CD4-positive, alpha-beta T cell treated with Interleukin-17A for 4 hours (primary cell): ENCODE measurements around the gene MYO5A.

ENCODE experiments used
- DNase-seq: peaks from one replicate; pipeline ENCODE4 v3.0.0-alpha.2; 2020; ENCODE audit warnings: mixed read lengths

The MYO5A gene

DNA sequence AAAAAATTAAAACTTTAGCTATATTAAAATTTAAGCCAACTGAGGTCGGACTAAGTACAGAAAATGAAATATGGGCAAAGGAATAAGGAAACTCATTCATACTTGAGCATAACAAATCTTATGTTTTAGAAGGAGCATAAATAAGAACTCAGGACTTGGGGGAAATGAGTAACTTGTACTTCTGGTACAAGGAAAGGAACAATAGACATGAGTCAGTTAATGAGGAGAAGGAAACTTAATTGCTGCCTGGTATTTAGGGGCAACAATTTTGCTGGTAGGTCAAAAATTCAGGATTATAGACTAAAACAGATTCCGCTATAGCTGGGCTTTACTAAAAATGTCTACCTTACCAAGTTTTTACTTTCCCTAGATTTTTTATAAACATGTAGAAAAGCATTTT, 113.1 kb downstream of the MYO5A start:
- DNase-seq = no peak

- DNase-seq = no peak
These were observed 113.7 kb downstream of the MYO5A start for GRCh38 chr15:52414936-52415335.

DNA sequence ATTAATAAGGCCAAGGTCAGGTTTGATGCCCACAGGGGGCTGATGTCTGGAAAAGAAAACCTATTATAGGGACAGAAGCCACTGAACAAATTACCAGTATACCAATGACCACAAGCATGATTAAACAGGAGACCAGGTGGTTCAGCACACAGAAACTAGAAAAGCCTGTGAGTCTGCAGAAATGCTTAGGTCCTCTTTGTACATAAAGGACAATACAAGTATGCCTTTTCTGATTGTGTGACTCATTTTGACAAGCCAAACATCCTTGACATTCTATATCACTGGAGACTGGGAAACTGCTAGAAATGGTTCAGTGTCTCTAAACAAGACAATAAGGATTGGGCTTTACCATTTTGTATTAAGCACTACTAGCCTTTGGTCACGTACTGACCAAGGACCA, 119.9 kb downstream of the MYO5A start:
- no peak for DNase-seq

GRCh38 chr15:52407374-52407773, 121.3 kb downstream of the MYO5A start:
- DNase-seq = no peak

DNA sequence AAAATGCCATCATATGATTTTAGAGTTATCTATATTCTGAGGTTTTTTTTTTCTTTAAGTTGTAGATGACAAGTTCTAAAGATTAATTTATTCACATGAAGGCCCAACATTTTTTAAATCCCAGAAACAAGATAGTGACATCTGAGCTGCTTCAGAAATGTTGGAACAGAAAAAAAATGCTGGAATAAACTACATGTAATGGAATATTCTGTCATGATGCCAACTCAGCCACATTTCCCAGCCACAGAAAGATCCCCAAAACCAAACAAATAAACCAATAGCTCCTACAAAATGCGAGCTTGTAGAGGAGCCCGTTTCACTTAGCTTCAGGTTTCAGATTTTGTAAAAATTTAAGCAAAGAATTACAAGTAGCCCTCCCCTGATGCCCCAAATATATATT, 122.1 kb downstream of the MYO5A start:
- DNase-seq = no peak

- no peak for DNase-seq
These were observed 122.8 kb downstream of the MYO5A start for GRCh38 chr15:52405856-52406255.

DNA sequence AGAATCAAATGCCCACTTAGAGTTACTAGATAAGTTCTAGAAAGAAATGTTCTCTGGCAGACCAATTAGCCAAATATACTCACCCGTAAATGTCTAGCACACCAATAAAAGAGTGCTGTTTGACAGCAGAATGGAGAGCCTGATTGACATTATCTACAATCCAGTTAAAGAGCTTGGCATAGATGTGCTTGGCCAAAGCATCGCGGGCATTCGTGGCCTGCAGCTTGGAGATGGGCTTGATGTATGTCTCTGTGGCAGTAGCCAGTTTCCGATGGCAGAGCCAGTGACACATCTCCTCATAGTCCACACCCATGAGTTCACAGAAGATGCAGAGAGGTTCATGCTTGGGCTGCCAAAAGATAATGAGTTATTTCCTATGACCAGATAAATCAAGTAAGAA, 131.6 kb downstream of the MYO5A start:
- DNase-seq = no peak

DNA sequence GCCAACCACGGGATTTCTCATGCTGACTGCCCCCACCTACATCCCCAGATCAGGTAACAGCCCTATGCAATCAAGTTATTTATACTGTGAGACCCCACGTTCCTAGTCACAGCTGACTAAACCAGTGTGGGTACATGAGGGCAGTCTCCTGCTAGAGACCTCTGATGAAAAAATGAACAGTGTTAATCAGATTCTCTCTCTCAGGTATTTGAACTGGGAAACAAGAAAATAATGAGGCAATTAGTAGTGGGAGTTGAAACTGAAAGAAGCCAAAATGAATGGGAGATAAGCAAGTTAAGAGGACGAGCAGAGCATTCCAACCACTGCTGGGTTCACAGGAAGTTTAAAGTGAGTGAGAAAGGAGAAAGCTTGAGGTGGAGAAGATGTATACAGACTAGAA, 134.6 kb downstream of the MYO5A start:
- DNase-seq = no peak

- no peak for DNase-seq
These were observed 136.5 kb downstream of the MYO5A start for GRCh38 chr15:52392008-52392687.

DNA sequence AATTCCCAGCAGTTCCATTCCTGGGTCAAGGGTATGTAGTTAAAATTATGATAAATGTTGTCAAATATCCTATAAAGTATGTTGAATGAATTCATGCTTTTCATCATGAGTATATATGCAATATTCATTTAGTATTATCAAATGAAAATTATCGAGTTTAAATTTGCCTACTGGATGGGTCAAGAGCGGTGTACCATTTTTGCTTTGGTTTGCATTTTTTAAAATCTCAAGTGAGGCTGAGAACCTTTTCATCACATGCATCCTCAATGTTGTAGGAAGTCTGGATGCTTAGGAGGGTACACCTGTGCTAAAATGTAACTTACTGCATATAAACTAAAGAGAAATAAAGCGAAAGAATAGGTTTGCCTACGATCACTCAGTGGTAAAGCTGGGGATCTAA, 137.6 kb downstream of the MYO5A start:
- no peak for DNase-seq

- no peak for DNase-seq
These were observed 143.0 kb downstream of the MYO5A start for GRCh38 chr15:52385670-52386069.

- no peak for DNase-seq
These were observed 145.5 kb downstream of the MYO5A start for GRCh38 chr15:52383100-52383588.

DNA sequence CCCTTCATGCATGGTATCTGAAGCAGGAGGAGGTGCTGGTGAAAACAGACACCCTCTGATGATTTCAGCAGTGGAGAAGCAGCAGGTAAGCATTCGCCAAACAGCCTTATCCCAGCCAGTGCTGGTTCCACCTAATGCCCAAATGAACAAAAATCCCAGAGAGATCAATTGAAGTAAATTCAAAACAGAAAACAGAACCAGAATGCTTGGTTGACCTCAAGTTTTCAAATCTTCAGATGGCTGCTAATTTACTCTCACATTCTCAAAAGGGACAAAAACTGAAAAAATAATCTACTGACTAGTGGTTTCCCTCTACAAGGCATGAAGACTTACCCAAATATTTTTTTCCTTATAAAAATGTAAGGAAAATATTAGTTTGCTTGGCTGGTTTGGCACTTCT, 146.0 kb downstream of the MYO5A start:
- DNase-seq = no peak

DNA sequence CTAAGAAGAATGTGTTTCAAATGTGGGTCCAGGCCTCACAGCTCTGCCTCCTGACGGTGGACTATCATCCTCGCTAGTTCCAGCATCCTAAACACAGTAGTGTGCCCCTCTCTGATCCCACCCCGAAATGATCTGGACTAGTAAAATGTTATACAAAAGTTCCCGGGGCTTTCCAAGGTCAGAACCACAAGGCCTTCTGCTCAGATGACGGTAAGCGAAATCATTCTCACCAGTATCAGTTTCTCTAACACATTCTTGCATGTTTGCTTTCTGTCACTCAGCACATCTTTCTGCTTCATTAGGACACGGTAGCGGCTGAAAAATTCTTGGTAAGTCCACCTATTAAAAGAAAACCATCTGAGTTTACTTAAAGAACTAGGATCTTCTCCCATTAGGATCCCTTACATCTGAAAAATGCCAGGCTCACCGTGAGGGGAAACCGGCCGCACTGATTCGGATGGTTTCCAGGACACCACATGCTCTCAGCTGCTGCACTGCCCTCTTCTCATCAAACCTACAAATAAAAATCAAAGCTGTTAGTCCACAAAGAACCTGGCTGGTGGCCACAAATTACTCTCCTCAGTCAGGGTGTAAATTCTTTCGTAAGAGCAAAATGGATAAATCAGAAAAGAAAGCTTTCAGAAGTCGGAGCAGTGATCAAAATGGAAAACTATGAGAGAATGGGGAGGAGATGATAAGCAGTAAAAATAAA, 149.1 kb downstream of the MYO5A start:
- DNase-seq = no peak

- no peak for DNase-seq
These were observed 149.8 kb downstream of the MYO5A start for GRCh38 chr15:52378746-52379394.

DNA sequence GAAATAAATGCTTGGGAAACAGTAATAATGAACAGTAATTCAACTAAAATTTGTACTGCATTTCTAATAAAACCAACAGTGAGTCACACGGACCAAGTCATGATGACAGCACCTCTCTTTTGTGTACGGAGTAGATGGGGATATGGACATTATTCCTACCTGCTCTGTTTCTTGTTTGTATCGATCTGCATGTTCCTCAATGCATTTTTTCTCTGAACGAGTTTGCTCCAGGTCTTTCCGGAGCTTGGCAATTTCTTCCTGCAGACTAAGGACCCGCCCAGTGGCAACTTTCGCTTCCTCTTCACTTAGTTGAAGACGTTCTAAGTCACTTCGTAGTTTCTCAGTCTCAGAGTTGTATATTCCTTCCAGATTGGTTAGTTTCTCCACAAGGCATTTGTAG, 158.7 kb downstream of the MYO5A start:
- DNase-seq = no peak

GRCh38 chr15:52369455-52369854, 159.2 kb downstream of the MYO5A start:
- no peak for DNase-seq

- DNase-seq = no peak
These were observed 159.7 kb downstream of the MYO5A start for GRCh38 chr15:52369030-52369429.

- DNase-seq = no peak
These were observed 160.3 kb downstream of the MYO5A start for GRCh38 chr15:52368402-52368801.

GRCh38 chr15:52362497-52362896, 166.2 kb downstream of the MYO5A start:
- DNase-seq = no peak

DNA sequence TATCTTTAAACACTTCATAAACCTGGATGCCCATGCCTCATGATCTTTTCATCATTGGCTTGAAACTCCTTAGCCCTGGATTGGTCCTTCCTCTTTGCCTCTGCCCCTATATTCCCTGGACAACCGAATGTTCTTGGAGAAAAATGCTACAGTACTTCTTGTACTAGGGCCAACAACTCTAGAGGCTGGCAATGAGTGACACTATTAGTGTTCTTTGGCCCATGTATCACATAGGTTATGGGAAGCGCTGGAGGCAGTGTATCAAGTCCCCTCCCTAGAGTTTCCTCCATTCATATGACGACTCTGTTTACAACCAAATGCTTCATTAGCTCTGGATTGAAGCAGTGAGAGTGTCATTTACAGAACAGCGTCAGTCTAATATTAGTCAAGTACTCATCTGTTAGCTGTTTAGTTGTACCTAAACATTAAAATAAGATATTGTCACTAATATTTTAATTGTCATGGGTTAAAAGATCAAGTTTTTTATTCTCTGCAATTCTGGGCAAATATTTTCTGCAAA, 166.6 kb downstream of the MYO5A start:
- DNase-seq = no peak

GRCh38 chr15:52361494-52361893, 167.2 kb downstream of the MYO5A start:
- DNase-seq = no peak

- no peak for DNase-seq
These were observed 168.2 kb downstream of the MYO5A start for GRCh38 chr15:52360229-52361203.
